HG03571 (cell line): ENCODE results near the gene MAEL.

Experiments
- ATAC-seq: cut with Tn5 transposase; IDR thresholded peaks from one replicate; pipeline ENCODE4 v1.9.1; 2021; ENCODE audit not compliant: unreplicated experiment

Gene MAEL

DNA sequence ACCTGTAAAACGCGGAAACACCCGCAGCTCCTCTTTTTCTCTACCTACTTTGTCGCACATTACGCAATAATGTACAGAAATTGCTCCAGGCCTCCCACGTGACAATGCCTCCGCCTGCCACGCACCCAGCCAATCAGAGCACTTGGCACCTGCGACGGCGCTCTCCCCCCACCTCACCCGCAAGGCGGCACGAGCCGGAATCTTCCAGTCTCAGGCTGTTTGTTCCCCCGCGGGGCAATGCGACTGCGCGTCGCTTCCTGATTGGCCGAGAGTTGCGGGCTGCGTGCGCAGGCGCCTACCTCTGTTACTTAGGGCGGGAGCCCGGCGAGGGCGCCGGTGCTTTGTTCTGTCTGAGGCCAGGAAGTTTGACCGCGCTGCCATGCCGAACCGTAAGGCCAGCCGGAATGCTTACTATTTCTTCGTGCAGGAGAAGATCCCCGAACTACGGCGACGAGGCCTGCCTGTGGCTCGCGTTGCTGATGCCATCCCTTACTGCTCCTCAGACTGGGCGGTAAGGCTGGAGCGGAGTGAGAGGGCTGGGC is at the start of gene MAEL:
MAEL (plus strand) TSS at position 307 of the 542 bp plus-strand sequence; CDS start at position 380, 73 bp downstream.
- ATAC-seq: no peak

DNA sequence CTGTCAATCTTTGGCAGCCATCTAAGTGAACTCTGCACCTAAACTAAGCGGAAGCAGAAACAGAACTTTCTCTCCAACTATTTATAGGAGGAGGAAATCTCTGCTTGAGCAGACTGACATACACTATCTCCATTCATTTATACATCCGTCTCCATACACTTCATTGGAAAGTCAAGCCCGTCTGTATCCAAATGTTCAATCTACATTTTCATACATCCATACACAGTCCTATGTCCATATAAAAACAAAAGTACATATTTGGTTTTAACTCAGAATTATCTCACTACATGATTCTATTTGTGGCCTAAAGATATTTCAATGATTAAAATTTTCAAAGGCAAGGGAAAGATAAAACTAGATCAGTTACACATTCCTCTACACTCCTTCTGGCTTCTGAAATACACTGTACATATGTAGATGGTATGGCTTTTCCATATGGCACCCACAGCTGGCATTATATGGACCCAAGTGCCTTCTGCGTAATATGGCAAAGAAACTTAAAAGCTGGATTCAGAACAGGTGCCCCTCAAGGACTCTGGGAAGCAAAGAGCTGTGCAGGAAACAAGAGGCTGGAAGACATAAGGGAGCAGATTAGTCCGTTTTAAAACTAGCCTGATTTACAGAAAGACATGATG is 49.2 kb upstream of the MAEL start:
- ATAC-seq: no peak

DNA sequence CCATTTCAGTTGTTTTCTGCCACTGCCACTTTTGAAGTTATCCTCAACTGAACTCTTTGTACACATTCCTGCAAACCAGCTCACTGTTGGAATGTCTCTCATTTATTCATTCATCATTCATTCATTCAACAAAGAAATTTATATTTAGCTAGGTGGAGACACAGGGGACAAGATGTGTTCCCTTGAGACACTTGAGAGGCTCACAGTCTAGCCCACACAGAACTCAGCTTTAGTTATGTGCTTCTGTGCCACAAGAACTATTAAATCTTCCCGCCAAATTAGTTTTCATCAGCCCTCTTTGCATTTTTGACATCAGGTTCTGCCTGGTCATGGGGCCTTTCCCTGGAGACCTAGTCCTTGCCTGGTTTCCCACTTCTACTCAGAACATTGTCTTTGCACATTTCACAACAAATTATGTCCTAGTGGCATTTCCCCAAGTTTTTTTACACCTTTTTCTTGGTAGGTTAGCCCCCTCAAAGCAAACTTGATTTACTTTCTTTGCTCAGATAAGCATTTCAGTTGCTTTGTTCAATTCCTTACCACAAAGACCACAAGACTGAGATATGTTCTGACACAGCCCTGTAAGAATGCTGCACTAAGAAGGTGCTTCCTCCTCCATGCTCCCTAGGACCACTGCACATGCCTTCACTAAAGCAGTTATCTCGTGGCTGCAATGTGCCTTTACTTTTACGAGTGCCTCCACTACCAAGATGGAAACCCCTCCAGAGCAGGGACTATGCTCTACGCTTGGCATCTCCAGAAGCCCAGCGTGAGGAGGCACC is 44.7 kb upstream of the MAEL start:
- ATAC-seq: no peak

DNA sequence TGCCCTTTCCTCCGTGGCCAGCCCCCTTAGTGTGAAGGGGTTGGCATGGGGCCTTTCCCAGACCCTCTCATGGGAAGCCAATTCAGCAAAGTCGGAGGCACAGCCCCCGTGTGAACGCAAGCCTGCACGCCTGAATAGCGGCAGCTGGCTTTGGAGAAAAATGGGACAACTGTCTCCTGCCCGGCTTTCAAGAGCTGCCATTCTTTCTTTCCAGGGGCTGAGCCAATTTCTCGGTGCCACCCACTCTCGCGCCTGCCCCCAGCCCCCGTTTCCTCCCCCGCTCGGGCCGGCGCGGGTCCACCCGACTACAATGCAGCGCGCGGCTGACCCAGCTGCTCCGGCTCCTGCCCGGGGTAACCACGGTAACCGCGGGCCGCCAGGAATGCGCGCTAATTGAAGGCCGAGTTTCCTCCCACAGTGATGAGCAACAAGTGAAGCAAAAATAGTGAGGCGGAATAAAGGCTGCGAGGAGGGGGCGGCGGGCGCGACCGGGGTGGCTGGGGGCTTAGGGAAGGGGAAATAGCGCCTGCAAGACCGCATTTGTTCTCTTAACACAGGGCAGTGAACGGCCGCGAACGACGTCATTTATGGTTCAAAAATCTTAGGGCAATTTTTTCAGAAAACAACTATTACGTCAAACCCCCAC is 41.6 kb upstream of the MAEL start:
- ATAC-seq: no peak

DNA sequence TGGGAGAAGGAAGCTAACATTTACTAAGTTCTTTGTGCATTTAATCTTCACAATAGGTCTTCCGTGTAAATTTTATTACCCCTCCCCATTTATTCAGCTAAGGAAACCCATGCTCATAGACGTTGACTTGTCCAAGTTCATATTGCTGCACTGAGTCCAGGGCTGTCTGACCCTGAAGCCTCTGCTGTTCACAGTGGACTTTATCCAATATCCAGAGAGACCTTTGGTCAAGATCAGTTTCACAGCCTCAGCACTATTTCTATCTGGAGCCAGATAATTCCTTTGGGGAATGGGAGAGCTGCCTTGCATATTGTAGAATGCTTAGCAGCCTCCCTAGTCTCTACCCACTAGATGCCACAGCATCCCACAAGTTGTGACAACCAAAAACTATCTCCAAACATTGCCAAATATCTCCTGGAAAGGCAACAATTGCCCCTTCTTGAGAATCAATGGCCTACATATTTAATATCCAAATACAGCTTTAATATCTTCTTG is 40.2 kb upstream of the MAEL start:
- no peak for ATAC-seq

DNA sequence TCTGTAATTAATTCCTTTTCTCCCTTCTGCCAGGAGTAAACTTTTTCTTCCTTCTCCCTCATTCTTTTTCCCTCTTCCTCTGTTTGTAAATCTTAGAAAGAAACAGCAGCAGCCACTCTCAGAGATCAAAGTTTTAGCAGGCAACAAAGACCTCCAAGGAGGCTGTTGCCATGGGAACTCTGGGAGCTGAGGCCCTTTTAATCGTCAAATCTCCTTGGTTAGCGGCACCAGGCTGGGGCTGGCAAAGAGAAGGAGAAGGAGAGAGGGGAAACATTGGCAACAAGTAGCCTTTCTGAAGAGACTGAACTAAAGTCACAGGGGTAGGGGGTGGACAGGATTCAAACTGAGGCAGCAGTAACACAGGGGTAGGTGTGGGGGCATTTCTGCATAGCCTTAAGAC is 38.9 kb upstream of the MAEL start:
- no peak for ATAC-seq

DNA sequence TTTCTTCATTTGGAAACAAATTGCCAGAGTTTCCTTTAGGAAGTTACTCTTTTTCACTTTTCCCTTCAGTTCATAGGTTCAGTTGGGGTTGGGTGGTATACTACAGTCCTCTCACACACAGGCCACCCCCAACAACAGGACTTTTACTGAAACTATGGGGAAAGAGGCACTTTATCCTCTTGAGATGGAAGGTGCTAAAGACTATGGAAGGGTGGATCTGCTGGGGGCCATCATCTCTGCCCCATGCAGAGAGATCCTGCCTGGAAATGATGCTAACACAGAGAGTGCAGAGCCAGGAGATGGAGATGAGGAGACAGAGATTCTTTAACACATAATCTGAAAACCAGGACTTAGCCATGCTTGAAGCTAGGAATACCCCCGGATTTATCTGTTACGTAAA is 38.0 kb upstream of the MAEL start:
- ATAC-seq: no peak

DNA sequence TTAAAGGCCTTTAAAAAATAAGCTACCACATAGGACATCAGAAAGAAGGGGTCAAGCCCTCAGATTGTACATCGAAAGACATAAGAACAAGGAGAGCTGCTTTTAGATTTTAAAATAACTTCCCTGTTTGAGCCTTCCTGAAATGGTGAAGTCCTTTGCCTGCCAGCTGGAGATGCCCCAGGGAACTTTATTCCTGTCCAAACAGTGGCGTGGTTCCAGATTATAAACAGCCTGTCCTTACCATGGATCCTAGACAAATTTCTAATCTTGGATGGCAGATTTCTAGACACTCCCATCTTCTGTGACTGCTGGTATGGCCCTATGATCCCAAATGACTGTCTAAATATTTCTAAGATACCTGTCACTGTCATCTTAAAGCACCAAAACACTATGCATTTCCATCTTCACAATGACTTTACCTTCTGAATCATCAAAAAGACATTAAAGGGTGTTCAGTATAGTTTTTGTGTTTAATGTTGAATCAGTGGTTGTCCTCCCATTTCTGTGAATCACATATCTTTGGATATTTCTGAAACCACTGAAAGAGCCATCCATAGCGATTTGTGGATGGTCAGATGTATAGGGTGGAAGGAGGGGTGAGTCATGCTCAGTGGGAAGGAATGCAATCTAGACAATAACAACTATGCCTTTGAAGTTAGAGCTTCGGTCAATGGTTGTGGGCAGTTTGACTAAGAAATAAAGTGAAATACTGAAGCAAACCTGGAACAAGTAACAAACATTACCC is 36.9 kb upstream of the MAEL start:
- no peak for ATAC-seq

DNA sequence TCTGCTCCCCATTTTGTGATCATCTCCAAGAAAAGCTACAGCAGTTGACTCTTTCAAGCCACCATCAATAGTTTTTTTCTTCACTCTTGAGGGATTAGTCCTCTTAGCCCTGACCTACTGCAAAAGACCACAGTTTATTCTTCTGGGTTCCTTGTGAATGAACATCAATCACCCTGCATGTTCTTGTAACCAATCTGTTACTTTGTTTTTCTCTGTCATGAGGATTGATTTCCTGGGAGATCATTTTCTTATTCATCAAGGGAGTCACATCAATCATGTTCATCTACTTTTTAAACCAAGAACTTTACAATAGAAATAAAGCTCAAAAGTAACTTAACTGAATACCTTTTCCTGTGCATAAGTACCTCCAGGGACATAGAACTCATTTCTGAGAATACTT is 35.6 kb upstream of the MAEL start:
- no peak for ATAC-seq

DNA sequence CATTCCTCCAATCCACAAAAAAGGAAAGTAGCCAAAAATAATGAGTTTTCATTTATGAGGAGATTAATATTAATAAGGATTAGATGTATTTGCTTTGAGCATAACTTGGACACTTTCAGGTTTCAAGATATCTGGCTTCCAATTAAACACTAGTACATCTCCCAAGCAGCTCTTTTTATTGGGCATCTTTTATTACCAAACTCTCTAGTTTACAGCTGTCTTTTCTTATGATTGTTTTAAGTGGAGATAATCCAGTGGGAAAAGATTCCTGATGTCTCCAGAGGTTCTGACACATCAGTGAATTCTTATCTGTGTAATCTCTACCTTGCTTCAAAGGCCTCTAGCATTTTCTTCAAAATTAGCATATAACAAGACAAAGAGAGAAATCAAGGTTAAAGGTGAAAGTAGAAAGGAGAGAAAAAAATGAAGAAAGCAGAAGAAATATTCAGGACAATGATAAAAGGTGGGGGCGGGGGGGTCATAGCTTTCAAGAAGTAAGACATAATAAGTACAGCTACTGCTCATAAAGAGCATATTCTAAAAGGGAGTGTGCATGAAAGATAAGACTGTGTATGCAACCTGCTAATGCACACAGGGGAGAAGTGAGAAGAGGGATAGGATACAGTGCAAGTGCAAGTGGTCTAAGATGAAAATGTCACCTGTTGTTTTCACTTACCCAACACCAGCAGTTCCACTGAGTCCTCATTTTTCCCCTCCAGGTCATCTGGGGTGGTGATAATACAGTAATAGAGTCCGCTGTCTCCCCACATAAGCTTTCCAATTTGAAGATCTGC is 32.8 kb upstream of the MAEL start:
- ATAC-seq: no peak

DNA sequence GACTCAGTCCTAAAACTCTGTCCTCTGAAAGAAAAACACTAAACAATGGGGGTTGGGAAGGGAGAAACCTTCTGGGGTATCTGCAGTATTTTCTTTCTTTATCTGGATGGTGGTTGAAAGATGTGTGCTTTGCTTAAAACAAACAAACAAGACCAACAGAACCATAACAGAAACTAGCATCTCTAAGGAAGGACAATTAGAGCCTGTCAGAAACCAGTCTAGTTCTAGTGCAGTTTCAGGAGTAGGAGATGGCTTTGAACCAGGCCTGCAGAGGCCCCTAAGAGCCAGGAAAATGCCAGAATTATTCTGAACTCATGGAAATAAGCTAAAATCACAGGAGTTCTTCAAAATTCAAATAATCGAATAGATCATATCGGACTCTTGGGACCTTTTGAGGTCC is 32.2 kb upstream of the MAEL start:
- ATAC-seq: no peak

DNA sequence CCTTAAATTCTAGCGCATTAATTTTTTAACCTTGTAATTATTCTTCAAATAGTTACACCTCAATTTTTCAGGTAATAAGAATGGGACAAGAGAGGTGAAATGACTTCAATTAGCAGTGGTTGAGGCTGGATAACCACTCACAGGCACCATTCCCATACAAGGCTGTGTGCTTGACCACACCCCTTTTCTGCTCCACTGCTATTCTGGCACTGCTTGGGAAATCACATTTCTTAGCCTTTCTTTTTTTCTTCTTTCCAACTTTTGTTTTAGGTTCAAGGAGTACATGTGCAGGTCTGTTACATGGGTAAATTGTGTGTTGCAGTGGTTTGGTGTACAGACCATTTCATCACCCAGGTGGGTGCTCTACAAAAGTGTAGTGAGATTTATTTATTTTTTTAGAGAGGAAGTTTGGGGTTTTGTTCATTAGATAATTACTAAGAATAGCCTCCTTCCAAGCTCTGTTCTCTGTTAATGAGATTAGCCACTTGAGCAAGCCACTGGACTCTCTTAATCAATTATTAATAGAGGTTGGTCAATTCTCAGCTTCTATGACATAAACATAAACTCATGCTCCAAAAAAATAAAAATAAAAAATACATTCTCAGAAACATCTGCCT is 28.1 kb upstream of the MAEL start:
- ATAC-seq: peak; percentile 76

DNA sequence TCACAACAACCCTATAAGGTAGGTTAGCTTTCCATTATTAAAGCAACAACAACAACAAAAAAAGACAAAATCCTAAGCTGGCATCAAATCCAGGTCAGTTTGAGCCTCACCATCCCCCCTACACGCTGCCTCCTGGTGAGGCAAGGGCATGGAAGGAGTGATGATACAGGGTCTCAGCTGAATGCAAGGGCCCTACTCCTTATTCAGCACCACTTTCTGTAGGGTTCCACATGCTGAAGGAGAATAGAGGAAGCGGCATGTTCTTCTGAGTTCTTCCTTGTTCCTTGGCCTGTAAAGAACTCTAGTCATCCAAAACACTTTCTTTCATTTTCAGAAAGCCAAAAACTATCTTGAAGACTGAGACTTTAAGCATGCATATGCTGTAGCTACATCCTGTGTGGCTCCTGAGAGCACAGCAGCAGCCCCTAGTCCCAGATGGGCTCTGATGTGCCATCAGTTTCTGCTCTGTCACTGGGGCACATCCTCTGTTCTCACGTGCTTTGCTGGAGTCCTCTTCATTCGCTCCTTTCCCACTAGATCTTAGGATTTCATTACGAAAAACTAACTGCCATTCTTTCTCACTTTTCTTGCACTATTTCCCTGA is 19.9 kb upstream of the MAEL start:
- ATAC-seq: peak; percentile 91

DNA sequence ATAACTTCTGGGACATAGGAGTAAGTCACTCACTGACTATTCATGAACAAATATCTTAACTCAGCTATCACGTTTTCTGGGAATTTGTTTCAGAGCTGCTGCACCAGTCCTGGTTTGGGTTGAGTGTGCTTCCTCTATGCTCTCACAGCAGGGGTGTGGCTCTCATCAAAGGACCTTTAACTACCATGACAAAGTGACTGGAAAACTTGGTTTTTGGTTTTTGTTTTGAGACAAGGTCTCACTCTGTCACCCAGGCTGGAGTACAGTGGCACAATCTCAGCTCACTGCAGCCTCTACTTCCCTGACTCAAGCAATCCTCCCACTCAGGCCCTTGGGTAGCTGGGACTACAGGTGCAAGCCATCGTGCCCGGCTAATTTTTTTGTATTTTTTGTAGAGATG is 17.8 kb upstream of the MAEL start:
- no peak for ATAC-seq

DNA sequence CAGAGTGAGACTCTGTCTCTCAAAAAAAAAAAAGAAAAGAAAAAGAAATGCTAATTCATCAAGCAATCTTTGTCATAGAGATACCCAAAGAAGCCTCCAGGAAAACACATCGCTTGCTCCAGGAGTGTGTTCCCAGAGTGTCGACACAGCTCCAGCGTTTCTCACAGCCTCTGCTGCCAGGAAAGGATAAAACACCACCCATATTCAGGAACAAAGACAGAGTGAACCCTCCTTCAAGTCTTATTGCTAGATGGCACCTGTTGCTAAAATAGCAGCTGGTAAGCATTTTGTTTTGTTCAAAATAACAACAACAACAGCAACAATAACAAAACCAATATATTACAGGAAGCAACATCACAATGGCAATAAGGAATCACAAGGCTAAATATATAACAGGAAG is 16.9 kb upstream of the MAEL start:
- ATAC-seq: no peak

DNA sequence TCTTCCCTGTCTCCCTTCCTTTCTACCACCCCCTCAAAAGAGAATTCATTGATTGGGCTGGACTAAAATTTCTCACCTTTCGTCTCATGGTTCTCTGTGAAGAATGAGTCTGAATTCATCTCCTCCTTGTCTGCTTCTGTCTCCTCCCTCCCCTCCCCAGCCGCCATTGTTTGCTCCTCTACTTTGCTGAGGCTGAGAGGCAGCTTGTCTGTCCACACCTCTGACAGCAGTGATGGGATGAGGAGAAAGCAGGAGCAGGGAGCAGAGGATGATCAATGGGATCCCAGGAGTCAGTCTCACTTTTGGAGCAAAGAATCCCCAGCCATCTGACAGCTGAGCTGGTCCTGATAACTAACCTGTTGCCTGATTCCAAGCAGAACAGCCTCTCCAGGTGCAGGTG is 16.3 kb upstream of the MAEL start:
- ATAC-seq: no peak

DNA sequence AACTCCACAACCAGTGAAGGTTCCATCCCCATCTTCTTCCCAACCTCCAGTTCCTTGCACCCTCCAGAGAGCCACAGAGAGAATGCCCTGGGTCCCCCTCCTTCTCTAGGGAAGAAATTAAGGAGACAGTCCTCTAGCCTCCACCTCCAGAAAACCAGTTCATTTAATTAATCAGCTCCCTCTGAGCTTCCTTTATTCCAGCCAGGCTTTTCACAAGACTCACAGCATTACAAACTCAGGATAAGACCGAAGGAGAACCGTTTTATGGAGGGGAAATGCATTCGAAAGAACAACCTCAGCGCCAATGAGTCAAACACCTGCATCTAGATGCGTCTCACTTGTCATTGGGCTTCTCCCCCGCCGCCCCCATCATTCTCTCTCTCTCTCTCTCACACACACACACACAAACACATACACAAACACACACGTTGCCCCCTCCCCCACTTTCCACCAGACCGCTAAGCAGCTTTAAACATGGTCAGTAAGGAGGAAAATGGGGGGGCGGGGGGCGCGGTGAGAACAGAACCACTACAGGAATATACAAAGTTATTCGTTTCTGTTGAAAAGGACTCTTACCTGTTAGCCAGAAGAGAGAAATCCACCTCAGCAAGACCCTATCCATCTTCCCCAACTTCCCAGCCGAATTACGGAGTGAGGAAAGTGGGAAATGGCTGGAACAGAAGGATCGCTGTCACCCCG is 14.3 kb upstream of the MAEL start:
- ATAC-seq: no peak

DNA sequence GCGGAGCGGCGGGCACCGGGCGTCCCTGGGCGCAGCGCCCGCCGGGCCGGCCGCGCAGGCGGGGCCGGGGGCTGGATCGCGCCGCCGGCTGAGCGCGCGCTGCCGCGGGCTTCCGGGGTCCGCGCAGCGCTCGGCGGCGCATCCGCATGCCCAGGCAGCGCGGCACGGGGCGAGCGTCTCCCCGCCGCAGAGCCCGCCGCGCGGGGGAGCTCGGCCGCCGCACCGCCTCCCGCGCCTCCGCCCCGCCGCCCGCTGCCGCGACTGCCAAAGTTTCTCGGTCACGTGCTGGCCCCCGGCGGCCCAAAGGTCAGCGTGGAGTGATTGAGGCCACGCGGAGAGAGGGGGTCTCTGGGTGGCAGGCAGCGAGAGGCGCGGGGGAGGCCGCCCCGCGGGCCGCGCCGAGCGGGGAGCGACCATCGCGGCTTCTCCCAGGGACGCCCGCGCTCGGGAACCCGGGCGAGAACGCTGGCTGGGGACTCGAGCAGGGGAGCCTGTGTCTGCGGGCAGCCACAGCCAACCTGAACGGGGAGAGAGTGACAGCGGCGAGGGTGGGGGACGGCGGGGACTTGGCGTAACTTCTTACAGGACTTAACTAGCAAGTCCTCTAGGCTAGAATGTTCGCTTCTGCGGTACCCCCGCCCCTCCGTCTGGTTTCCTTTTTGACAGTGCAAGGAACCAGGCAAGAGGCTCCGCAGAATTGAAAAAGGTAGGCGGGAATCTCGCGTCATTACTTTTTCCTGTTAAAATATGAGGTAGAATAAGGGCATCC is 13.5 kb upstream of the MAEL start, which contains the start of gene ILDR2:
ILDR2 (minus strand) TSS at position 180 of the 769 bp plus-strand sequence. CDS start 272 bp downstream, outside the sequence.
- peak; percentile 82 for ATAC-seq
